GF-D8 (cell line): ENCODE results near the gene DNASE1.
A peak's percentile ranks its signal among the peaks of the same experiment; 100 is the strongest.
"Not testable (repeated sequence)": the region's sequence is repeated elsewhere in the genome, so short reads cannot be mapped to it uniquely, and the experiment has no call there.

Source experiments
- DNase-seq: peaks from one replicate; lab custom pipeline; 2025; lab: John Stamatoyannopoulos, UW

DNASE1 gene

GRCh38 chr16:3654249-3654991, at the start of gene DNASE1:
DNASE1 (plus strand) TSS chr16:3654691; CDS start chr16:3655374, 683 bp downstream.
- peak; percentile 5 for DNase-seq

- DNase-seq, result no peak
These were observed 48.0 kb upstream of the DNASE1 start for GRCh38 chr16:3606441-3606840.

GRCh38 chr16:3607161-3607560, 47.3 kb upstream of the DNASE1 start:
- DNase-seq, result no peak

GRCh38 chr16:3607634-3608033, 46.9 kb upstream of the DNASE1 start:
- no peak for DNase-seq

GRCh38 chr16:3608069-3608468, 46.4 kb upstream of the DNASE1 start:
- DNase-seq, result no peak

- DNase-seq, result not testable (repeated sequence)
These were observed 45.5 kb upstream of the DNASE1 start for GRCh38 chr16:3608976-3609375.

GRCh38 chr16:3609895-3610697, 44.4 kb upstream of the DNASE1 start:
- peak; percentile 21 for DNase-seq

GRCh38 chr16:3610698-3611145, 43.8 kb upstream of the DNASE1 start:
- DNase-seq, result no peak

GRCh38 chr16:3611146-3611975, 43.1 kb upstream of the DNASE1 start, which contains the start of gene SLX4:
SLX4 (minus strand) TSS chr16:3611606; CDS start chr16:3608964, 2,642 bp downstream.
- peak; percentile 85 for DNase-seq

GRCh38 chr16:3612510-3613466, 41.7 kb upstream of the DNASE1 start:
- DNase-seq, result peak; percentile 31

- DNase-seq, result no peak
These were observed 35.7 kb upstream of the DNASE1 start for GRCh38 chr16:3618769-3619141.

GRCh38 chr16:3623642-3624041, 30.8 kb upstream of the DNASE1 start:
- no peak for DNase-seq

- DNase-seq, result no peak
These were observed 29.2 kb upstream of the DNASE1 start for GRCh38 chr16:3625331-3625730.

- peak; percentile 60 for DNase-seq
These were observed 28.4 kb upstream of the DNASE1 start for GRCh38 chr16:3625911-3626732.

- DNase-seq, result peak; percentile 87
These were observed 17.0 kb upstream of the DNASE1 start for GRCh38 chr16:3637371-3637923.

- no peak for DNase-seq
These were observed 15.4 kb upstream of the DNASE1 start for GRCh38 chr16:3638916-3639644.

- DNase-seq, result no peak
These were observed 14.3 kb upstream of the DNASE1 start for GRCh38 chr16:3640207-3640606.

GRCh38 chr16:3640632-3641501, 13.6 kb upstream of the DNASE1 start:
- no peak for DNase-seq
